OCI-LY1 (cell line): Measurements from ENCODE around the gene SSNA1.

Experiments
- H2AFZ ChIP-seq: fragments of 200-600 bp; sonication (generic), shearing (Covaris generic); 2 replicates; pipeline ENCODE4 v1.6.0; 2014; ENCODE audit warnings: antibody characterized with exemption, mild to moderate bottlenecking, low read length
- H3F3A ChIP-seq: fragments of 200-600 bp; sonication (generic), shearing (Covaris generic); 2 replicates; pipeline ENCODE4 v1.6.0; 2014; ENCODE audit warnings: mild to moderate bottlenecking, antibody characterized with exemption, low read length, moderate library complexity; ENCODE audit not compliant: insufficient read depth
- H3K27ac ChIP-seq: fragments of 200-600 bp; sonication (generic); 2 replicates; pipeline ENCODE4 v1.5.1; 2014; ENCODE audit warnings: low read length, mixed run types, mild to moderate bottlenecking, low read depth; ENCODE audit not compliant: poor library complexity, severe bottlenecking
- H3K27me3 ChIP-seq: fragments of 200-600 bp; sonication (generic); 2 replicates; pipeline ENCODE4 v1.6.0; 2014; ENCODE audit warnings: antibody characterized with exemption, mild to moderate bottlenecking, low read length, moderate library complexity; ENCODE audit not compliant: insufficient read depth
- H3K36me3 ChIP-seq: fragments of 200-600 bp; sonication (generic); 2 replicates; pipeline ENCODE4 v1.6.1; 2014; ENCODE audit warnings: mild to moderate bottlenecking, antibody characterized with exemption, low read length, moderate library complexity, mixed read lengths; ENCODE audit not compliant: insufficient read depth
- H3K4me1 ChIP-seq: fragments of 200-600 bp; sonication (generic); 2 replicates; pipeline ENCODE4 v1.5.1; 2014; ENCODE audit warnings: mild to moderate bottlenecking, low read length, moderate library complexity; ENCODE audit not compliant: insufficient read depth, severe bottlenecking
- H3K4me2 ChIP-seq: fragments of 200-600 bp; sonication (generic), shearing (Covaris generic); 2 replicates; pipeline ENCODE4 v1.6.1; 2014; ENCODE audit warnings: low read length
- H3K4me3 ChIP-seq: fragments of 200-600 bp; sonication (generic); 2 replicates; pipeline ENCODE4 v1.5.1; 2014; ENCODE audit warnings: low read length, low read depth, mild to moderate bottlenecking, mixed read lengths; ENCODE audit not compliant: poor library complexity, severe bottlenecking
- H3K79me2 ChIP-seq: fragments of 200-600 bp; shearing (Covaris generic); 2 replicates; pipeline ENCODE4 v1.6.1; 2016; ENCODE audit warnings: mixed run types, low read length, mixed read lengths; ENCODE audit not compliant: insufficient read depth
- H3K9ac ChIP-seq: fragments of 200-600 bp; sonication (generic), shearing (Covaris generic); 2 replicates; pipeline ENCODE4 v1.6.1; 2014; ENCODE audit warnings: mild to moderate bottlenecking, low read length, mixed read lengths
- H3K9me2 ChIP-seq: fragments of 200-600 bp; sonication (generic), shearing (Covaris generic); 2 replicates; pipeline ENCODE4 v1.6.1; 2014; ENCODE audit warnings: low read depth, mild to moderate bottlenecking, low read length, mixed read lengths
- H3K9me3 ChIP-seq: fragments of 200-600 bp; shearing (Covaris generic); 2 replicates; pipeline ENCODE4 v1.6.1; 2014; ENCODE audit warnings: low read length, mixed read lengths
- H4K20me1 ChIP-seq: fragments of 200-600 bp; sonication (generic), shearing (Covaris generic); 2 replicates; pipeline ENCODE4 v1.6.0; 2016; ENCODE audit warnings: mild to moderate bottlenecking, low read length; ENCODE audit not compliant: insufficient read depth
- EZH2 ChIP-seq: fragments of 200-600 bp; sonication (generic), shearing (Covaris generic); IDR thresholded peaks from 2 replicates; pipeline ENCODE4 v1.8.0; 2017; ENCODE audit warnings: borderline replicate concordance, mixed run types, mild to moderate bottlenecking, antibody characterized with exemption, low read length, moderate library complexity, mixed read lengths
- TF ChIP-seq, protein P1 (sequence below): fragments of 200-600 bp; sonication (generic), shearing (Covaris generic); IDR thresholded peaks from 2 replicates; pipeline ENCODE4 v1.5.1; 2017; ENCODE audit warnings: mild to moderate bottlenecking, antibody characterized with exemption, low read length, moderate library complexity, mixed read lengths

Gene SSNA1

DNA sequence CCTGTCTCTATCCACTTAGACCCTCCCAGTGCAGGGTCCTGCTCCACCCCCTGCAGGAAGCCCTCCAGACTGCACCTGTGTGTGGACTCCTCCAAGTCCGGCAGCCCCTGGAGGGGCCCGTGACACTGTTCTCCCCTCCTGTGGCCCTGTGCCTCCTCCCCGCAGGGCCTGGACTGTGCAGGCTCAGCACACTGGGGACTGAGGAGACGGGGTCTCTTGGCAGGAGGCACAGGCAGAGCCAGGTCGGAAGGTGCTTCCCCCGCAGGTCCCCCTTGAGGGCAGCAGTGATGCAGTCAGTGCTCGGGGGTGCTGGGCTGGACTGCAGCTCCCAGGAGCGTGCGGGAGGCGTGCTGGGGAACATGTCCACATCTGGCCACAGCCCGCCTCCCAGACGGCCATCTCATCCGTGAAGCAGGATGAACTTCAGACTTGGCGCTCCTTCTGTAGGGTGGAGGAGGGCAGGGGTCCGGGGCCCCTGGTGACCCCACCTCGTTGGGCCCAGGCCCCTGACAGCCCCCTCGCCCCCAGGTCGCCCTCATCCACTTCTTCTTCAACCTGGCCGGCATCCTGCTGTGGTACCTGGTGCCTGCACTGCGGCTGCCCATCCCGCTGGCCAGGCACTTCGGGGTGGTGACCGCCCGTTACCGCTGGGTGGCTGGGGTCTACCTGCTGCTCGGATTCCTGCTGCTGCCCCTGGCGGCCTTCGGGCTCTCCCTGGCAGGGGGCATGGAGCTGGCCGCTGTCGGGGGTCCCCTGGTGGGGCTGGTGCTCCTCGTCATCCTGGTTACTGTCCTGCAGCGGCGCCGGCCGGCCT, 47.2 kb downstream of the SSNA1 start:
- no peaks in the 10 kb centered on the region for H4K20me1 ChIP-seq
- no peaks in the 10 kb centered on the region for H3K9me2 ChIP-seq
- no peak overlapping the region for H3K9ac ChIP-seq
- peaks cover 5% of the 10 kb centered on the region; the same call in 1 of the 2 replicates for H3K27me3 ChIP-seq
- no peak overlapping the region; the same call in 1 of the 2 replicates for H3K4me2 ChIP-seq
- H3K4me1 ChIP-seq, result peaks cover 19% of the 10 kb centered on the region
- H3K27ac ChIP-seq, result no peak overlapping the region
- no peaks in the 10 kb centered on the region for H3F3A ChIP-seq
- H2AFZ ChIP-seq, result no peak overlapping the region
- TF ChIP-seq, protein P1, sequence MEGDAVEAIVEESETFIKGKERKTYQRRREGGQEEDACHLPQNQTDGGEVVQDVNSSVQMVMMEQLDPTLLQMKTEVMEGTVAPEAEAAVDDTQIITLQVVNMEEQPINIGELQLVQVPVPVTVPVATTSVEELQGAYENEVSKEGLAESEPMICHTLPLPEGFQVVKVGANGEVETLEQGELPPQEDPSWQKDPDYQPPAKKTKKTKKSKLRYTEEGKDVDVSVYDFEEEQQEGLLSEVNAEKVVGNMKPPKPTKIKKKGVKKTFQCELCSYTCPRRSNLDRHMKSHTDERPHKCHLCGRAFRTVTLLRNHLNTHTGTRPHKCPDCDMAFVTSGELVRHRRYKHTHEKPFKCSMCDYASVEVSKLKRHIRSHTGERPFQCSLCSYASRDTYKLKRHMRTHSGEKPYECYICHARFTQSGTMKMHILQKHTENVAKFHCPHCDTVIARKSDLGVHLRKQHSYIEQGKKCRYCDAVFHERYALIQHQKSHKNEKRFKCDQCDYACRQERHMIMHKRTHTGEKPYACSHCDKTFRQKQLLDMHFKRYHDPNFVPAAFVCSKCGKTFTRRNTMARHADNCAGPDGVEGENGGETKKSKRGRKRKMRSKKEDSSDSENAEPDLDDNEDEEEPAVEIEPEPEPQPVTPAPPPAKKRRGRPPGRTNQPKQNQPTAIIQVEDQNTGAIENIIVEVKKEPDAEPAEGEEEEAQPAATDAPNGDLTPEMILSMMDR, result peak; percentile 24; the same call in 1 of the 2 replicates
- no peak for TF ChIP-seq EZH2
- no peaks in the 10 kb centered on the region for H3K36me3 ChIP-seq
- H3K9me3 ChIP-seq, result no peaks in the 10 kb centered on the region
- no peak overlapping the region for H3K4me3 ChIP-seq
- no peaks in the 10 kb centered on the region for H3K79me2 ChIP-seq

DNA sequence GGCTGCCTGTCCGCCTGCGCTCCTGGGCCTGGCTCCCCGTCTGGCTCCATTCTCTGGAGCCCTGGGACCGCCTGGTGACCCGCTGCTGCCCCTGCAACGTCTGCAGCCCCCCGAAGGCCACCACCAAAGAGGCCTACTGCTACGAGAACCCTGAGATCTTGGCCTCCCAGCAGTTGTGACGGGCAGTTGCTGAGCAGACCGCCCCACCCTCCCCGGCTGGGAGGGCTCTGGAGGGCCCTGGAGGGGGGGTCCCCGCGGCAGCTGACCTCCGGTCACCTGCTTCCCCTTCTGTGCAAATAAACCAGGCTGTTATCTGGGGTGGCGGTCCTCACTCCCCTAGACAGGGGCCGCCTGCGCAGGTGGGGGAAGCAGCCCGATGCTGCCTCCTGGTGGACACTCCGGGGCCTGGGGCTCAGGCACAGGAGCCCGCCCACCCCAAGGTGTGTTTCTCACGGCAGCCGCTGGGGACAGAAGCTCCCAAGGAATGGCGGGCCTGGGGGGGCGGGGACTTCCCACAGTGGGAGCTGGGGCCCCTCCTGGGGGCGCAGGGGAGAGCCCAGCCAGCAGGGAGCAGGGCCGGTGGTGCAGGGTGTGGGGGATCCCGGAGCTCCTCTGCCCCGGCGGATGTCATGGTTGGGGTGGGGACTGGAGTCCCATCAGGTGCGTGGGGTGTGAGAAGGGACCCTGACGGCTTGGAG, 47.9 kb downstream of the SSNA1 start:
- Histone ChIP-seq H3K27ac (no peak overlapping the region), H3K9ac (no peak overlapping the region)

DNA sequence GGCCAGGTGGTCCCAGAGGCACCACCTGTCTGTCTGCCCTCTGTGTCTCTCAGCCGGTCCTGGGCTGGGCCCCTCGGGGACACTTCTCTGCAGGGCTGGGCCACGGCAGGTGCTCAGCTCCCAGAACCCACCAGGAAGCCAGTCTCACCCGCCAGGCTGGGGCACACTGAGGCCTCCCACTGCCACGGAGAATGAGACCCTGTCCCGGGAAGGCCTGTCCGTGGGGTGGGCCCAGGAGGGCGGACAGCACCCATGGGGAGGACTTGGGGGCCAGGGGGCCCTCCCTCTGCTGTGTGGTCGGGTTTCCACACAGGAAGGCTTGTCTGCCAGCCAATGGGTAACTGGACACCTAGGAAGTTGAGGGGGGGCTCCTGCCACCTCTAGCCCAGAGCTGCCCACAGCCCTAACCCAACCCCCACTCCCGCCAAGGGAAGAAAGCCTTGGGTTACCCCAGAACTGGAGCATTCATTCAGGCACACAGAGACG, 48.5 kb downstream of the SSNA1 start:
- H3K9me3 ChIP-seq, result no peaks in the 10 kb centered on the region
- no peak overlapping the region for H2AFZ ChIP-seq
- peak overlapping the region; percentile 48 for H3K4me2 ChIP-seq
- H3F3A ChIP-seq, result no peaks in the 10 kb centered on the region
- H3K27me3 ChIP-seq, result 0 out of 2 replicates have a peak, but pooled peaks cover 2% of the 10 kb centered on the region
- TF ChIP-seq, protein P1, result no peak
- TF ChIP-seq EZH2, result no peak
- peaks cover 21% of the 10 kb centered on the region for H3K4me1 ChIP-seq
- H3K27ac ChIP-seq, result no peak overlapping the region
- no peaks in the 10 kb centered on the region for H4K20me1 ChIP-seq
- H3K4me3 ChIP-seq, result no peak overlapping the region
- peaks cover 5% of the 10 kb centered on the region for H3K36me3 ChIP-seq
- peaks cover 3% of the 10 kb centered on the region; the same call in 1 of the 2 replicates for H3K79me2 ChIP-seq
- no peak overlapping the region for H3K9ac ChIP-seq
- H3K9me2 ChIP-seq, result no peaks in the 10 kb centered on the region

More for the DNA sequence above, 47.9 kb downstream of the SSNA1 start:
- TF ChIP-seq EZH2, result no peak
- TF ChIP-seq, protein P1, result peak; percentile 99
- Histone ChIP-seq H3K27me3 (0 out of 2 replicates have a peak, but pooled peaks cover 2% of the 10 kb centered on the region), H3K4me1 (peaks cover 19% of the 10 kb centered on the region), H3K4me3 (no peak overlapping the region), H3K4me2 (peak overlapping the region; percentile 48), H3K36me3 (no peaks in the 10 kb centered on the region), H3K9me3 (no peaks in the 10 kb centered on the region), H3K79me2 (no peaks in the 10 kb centered on the region), H3F3A (no peaks in the 10 kb centered on the region), H4K20me1 (no peaks in the 10 kb centered on the region), H3K9me2 (no peaks in the 10 kb centered on the region), H2AFZ (no peak overlapping the region)
